A204.1 (cell line): ENCODE measurements around the gene TNIK.
A peak's percentile ranks its signal among the peaks of the same experiment; 100 is the strongest.
"Not testable (repeated sequence)": the region's sequence is repeated elsewhere in the genome, so short reads cannot be mapped to it uniquely, and the experiment has no call there.

Source experiments
- FAIRE-seq: peaks from 2 replicates; lab custom pipeline; 2012; peaks lifted over from hg19 to GRCh38; lab: Jason Lieb, UNC

The TNIK gene

DNA sequence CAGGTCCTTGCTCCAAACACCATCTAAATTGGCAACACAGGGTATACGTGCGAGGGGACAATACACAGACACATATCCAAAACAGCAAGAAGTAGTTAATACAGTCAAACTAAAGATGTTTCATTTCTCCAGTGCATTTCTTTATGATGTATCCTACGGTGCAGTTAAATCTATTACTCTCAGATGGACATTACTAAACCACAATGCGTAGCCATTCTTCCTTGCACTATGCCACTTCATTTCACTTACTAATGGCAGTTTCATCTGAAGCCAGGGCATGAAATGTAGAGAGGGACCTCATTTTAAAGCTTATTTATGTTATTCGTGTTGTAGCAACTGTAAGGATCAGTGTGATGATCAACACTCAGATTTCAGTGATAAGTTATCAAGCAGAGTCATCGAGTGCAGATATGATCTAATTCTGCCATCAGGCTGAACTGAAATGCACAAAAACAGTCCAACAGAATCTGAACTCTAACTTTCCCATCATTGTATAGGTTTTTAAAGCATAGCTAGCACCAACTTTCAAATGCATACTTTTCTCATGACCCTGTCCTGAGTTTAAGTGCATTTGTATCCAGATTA, 14.5 kb downstream of the TNIK start:
- FAIRE-seq = no peak

DNA sequence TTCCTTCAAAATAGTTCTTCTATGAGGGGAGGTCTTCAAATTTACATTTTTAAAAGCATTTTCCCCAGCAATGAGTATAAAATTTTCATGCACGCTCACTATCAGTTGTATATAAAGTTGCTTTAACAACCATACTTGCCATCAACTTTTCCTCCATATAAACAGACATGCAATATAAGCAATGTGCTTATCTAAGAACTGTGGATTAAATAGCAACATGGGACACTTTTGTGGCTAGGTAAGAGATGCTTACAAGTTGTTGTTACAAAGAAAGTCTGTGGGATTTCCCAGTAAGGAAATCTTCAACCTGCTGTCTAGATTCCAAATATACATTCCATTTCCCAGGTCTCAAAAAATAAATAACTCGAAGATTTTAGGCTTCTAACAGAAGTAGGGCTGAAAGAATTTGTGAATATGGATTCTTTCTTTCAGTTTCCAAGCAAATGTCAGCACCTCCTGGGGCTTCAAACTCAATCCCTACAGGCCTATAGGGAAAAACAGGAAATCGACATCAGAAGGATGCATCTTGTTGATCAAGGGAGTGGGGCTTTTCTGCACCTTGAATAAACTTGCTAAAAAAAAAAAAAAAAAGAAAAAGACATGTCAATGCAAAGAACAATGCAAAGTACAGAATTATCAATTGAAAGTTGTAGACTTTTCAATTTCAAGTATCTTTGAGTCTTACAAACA, 16.1 kb downstream of the TNIK start:
- FAIRE-seq = no peak

DNA sequence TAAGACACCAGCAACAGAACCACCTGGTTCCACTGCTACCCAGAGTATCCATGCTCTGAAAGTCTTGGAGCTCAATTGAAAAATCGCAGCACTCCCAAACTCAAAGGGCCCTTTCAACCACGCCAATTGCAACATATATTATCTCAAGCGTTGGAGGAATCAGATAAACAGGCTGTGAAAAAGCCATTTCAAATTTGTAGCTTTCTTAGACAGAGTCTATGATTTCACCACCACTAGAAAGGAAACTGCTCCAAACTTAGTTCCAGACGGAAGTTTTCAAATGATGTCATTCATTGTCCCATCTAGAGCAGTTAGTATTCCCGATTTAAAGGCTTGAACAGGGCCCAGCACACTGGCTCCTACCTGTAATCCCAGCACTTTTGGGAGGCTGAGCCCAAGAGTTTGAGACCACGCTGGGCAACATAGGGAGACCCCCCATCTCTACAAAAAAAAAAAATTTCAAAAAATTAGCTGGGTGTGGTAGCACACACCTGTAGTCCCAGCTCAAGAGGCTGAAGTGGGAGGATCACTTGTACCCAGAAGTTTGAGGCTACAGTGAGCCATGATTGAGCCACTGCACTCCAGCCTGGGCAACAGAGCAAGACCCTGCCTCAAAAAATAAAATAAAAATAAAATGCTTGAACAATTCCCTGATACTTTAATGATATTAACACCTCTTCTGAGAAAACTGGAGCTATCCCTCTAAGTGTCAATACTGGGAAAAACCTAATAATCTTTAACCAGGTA, 16.8 kb downstream of the TNIK start:
- FAIRE-seq = no peak

DNA sequence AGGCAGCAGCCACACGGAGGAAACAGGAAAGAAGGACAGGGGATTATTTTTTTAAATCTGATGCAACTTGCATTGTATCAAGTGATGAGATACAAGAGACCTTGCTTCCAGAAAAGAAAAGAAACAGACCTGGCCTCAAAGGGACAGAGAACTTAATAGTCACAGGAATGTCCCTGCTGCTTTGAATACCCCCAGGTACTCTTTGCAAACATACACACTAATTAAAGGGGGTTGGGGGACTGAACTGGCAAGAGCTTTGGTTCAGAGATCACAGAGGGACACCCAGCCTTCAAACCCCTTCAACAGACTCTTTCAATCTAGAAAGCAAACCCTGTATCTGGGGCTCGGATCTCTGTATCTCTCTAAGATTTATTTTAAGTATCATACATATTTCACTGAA, 18.0 kb downstream of the TNIK start:
- FAIRE-seq = no peak

DNA sequence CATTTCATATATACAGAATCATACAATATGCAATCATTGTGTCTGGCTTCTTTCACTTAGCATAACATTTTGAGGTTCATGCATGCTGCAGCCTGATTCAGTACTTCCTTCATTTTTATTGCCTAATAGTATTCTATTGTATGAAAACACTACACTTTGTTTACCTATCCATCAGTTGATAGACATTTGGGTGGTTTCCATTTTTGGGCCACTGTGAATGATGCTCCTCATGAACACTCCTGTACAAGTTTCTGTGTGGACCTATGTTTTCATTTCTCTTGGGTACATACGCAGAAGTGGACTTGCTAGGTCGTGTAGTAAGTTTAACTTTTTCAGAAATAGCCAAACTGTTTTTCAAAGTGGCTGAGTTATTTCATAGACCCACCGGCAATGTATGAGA, 18.8 kb downstream of the TNIK start:
- no peak for FAIRE-seq

DNA sequence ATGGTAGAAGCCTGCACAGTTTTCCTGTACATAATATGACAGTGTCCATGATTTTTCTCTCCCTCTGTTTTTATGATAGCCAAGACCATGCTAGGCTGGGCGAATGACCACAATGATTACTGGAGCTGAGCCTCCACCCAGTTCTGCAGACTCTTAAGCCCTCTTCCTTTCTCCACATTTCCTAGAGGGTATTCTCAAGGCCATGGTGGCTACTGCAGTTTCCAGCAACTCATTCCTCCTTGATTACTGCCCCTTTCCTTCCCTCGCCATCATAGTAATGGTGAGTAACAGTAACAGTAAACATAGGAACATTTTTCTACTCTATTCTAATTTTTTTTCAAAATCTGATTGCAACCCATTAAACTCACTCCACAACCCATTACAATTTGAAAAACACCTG, 20.2 kb downstream of the TNIK start:
- no peak for FAIRE-seq

DNA sequence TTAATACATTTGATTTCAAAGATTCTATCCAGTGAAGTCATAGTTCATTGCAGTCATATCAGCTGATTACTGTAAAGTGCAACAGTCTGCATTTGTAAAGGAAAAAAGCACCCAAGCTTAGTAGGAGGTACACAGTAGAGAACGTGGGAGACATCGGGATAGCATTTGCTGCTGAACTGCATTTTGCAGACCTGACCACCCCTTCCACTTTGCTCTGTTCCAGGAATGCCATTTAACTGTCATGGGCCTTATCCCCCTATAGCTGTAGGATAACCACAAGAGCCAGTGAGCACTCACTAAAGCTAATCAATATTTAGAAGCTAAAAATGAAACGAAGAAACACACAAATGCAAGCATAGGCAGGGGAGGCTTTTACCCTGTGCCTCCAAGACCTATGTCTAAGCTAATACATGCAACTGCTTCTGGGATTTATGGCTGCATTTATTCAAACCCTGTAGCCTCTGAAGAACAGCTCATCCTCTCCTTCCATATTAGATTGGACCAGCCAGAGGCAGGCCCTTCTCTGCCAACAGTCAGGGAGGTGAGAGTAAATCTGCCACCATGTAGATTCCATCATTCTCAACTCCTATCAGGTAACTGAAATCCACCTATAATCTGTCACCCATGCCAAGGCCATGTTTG, 23.0 kb downstream of the TNIK start:
- FAIRE-seq = no peak

DNA sequence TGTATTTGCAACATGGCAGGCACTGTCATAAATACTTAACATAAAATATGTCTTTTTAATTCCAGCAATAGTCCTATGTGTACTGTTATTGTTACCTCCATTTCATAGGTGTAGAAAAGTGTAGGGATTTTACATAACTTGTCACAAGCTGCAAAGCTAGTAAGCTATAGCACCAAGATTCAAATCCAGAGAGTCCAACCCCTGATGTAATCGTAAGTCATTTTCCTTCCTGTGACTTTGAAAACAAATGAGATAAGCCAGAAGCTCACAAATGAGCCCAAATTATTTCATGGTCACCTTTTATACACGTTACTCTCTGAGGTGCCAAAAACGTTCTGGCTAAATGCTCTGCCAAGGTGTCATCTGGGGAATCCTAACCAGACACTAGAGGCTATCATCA, 23.8 kb downstream of the TNIK start:
- no peak for FAIRE-seq

DNA sequence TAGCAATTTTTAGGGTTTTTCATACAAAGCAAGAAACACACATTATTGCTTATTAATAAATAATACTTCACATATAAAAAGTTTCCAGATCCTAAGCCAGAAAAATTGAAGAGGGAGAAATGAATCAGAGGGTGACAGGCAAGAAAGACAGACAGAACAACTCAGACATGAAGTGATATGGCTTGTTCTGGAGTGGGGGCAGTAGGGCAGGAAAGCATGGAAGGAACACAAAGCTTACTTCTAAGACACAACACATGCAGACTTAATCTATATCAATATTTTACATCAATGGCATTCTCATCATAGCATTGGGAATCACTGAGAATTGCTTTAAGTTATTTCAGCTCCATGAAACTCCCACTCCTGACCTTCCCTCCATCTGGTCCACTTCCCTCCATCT, 24.4 kb downstream of the TNIK start:
- no peak for FAIRE-seq

DNA sequence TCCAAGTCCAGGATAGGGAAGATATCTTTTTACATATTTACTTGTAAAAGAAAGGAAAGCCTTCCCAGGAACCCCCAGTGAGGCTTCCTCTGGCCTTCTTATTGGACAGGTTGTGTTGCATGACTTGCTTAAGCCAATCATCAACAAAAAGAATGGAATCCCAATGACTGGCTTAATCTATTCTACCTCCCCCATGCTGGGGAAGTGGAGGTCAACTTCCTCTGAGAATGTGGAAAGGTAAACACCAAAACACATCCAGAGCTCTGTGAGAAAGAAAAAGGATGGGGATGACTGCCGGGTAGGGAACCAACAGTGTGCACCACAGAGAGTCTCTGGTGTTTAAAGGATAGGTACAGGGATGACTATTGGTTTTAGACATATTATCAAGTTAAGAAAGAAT, 25.1 kb downstream of the TNIK start:
- no peak for FAIRE-seq

DNA sequence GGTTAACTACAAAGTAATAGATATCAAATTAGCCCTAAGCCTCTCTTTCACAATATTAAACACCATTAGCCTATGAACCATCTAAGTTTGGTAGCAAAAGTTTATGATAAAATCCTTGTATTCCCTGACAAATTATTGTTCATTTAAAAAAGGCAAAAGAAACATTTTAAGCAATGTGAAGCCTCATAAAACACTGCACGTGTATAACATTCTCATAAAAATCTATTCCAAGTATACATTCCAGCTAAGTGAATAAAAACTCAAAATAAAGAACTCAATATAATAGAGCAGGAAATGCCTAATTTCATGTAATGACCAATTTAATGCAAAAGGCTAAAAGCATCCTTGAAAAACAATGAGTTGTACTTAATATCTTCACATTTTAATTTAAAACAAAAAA, 27.7 kb downstream of the TNIK start:
- FAIRE-seq = no peak

DNA sequence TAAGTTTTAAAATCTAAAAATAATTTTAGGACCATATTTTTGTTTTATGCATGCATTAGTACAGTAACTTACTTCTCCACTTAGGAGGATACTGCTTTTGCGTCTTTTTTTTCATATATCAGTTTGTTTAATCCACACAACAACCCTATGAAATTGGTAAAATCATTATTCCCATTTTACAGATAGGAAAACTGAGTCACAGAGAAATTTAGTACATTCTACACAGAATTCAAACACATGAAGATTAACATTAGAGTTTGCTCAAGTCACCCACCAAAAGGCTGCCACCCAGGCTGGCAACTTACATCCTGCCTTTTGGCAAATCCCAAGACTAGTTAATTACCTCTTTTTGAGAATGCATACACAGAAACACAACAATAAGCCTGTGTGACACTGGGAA, 28.7 kb downstream of the TNIK start:
- no peak for FAIRE-seq

DNA sequence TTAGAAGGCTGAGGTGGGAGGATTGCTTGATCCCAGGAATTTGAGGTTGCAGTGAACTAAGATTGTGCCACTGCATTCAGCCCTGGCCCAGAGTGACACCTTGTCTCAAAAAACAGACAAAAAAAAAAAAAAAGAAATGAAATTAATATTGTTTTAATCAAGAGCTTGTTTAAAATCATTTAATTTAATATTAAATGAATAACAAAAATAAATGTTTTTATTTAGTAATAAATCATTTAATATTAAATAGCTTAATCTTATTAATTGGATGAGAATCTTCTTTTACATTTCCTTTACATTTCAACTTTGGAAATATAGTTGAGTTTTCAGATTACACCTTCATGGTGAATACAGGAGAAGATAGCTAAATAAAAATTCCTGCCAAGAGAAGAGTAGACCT, 29.7 kb downstream of the TNIK start:
- FAIRE-seq = peak; percentile 80

DNA sequence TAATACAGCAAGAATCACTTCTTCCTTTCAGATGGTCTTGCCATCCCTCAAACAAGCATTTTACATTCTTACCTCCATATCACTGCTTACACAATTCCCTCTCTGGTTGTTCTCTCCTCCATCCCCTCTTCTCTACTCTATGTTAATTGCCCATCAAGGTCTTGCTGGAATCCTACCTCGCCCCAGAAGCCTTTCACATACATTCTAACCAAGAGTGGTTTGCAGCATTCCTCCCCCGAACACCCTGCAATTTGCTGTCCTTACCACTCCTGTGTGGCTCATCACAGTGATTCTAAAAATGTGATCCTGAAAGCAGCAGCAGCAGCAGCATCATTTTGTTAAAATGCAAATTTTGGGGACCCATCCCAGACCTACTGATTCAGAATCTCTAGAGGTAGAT, 30.6 kb downstream of the TNIK start:
- FAIRE-seq = no peak

DNA sequence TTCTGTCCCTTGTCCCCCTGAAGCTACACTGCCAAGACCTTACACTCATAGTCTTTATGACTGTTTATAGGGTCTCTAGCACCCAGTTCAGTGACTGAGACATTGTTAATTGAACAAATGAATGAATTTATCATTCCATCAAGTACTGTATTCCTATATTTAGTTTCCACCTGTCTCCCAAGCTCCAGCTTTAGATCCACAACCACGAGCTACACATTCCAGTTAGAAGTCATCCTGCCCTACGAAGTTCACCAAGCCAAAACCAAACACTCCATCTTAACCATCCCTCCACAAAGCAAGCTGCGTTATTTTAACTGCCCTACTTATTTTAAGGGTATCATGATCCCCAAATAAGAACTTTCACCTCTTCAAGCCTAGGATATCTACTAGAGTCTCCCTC, 31.3 kb downstream of the TNIK start:
- no peak for FAIRE-seq

DNA sequence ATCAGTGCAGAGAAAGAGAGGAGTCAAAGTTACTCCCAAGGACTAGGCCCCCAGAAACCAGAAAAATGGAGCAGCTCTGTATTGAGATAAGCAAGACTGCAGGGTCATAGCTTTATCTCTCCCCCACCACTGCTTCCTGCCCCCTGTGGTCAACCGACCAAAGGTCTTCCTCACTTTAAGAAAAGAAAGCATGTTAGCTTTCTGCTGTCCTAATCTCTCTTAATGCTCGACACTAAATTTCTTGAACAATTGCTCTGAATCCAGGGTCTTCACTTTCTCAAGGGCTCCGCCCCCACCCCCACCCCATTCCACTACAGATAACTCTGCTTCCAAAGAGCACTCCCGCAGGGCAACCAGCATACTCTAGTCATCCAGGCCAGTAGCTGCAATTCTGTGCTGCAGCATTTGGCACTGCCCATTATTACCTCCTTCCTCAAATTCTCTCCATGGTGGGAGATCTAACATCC, 31.9 kb downstream of the TNIK start:
- FAIRE-seq = no peak

DNA sequence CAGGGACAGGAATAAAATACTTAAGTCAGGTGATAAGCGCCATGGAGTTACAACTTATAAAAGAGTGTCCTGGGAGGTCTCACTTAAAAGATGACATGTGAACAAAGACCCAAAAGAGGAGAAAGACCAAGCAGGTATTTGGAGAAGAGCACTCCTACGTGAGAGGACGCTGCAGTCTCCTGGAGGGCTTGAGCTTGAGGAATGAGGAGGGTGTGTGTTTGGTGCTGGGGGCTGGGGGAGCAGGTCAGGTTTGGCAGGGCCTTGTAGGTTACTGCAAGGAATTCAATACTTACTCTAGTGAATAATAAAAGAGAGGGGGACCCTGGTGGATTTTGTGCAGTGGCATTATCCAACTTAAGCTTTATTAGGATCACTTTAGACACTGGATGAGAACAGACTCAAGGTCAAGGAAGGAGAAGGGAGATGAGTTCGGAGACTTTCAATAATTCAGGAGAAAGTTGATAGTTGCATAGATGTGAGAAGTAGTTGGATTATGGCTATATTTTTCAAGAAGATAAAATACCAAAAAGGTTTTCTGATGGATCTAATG, 32.4 kb downstream of the TNIK start:
- no peak for FAIRE-seq

DNA sequence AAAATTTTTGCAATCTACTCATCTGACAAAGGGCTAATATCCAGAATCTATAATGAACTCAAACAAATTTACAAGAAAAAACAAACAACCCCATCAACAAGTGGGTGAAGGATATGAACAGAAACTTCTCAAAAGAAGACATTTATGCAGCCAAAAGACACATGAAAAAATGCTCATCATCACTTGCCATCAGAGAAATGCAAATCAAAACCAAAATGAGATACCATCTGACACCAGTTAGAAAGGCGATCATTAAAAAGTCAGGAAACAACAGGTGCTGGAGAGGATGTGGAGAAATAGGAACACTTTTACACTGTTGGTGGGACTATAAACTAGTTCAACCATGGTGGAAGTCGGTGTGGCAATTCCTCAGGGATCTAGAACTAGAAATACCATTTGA, 36.1 kb downstream of the TNIK start:
- not testable (repeated sequence) for FAIRE-seq

DNA sequence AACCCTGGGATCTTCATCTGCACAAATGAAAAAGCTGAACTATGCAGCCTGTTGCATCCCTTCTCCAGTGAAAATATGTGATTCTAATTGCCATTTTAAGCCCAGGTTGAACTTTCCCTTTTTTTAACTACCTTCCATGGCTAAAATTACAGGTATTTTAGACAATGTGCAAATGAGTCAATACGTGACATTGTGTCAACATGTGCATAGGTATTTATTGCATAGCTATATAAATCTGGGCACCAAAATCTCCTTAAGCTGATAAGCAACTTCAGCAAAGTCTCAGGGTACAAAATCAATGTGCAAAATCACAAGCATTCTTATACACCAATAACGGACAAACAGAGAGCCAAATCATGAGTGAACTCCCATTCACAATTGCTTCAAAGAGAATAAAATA, 37.4 kb downstream of the TNIK start:
- FAIRE-seq = not testable (repeated sequence)

DNA sequence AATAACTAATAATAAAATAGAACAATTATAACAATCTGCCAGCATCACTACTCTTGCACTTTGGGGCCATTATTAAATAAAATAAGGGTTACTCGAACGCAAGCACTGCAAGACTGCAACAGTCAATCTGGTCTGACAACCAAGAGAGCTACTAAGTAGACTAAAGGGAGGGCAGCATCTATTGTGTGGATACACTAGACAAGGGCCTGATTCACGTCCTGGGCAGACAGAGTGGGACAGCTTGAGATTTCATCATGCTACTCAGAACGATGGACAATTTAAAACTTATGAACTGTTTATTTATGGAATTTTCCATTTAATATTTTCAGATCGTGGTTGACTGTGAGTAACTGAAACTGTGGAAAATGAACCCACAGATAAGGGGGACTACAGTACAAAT, 39.5 kb downstream of the TNIK start:
- FAIRE-seq = no peak

DNA sequence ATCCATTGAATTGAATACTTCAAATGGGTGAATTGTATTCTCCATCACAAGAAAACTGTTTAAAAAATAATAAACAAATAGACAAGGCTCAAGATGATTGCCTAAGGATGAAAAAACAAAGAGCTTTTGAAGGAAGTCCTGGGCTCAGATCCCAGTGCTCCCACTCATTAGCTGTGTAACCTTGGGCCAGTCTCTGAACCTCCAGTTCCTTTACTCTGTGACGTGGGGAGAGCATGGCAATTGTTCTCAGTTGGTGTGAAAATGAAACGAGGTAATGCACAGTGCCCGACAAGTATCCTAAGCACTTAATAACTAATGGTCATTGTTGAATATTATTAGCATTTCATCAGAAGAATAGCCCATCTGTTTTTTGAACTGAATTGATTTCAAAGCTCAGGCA, 40.7 kb downstream of the TNIK start:
- FAIRE-seq = no peak

DNA sequence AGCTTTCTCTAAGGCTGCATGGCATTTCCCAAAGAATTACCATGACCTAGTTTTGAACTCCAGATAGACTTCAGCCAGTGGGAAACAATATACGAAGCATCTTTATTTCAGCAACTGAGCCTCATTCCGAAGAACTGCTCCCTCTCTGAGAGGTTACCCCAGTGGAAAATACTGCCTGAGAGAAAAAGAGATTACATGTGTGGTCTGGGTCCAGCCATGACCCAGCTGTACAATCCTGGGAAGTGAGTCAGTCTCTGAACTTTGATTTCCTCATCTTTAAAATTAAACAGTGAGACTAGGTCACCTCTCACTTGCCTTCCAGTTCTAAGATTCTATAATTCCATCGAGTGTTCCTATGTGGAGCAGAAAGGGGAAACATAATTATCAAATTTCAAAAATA, 42.4 kb downstream of the TNIK start:
- no peak for FAIRE-seq

DNA sequence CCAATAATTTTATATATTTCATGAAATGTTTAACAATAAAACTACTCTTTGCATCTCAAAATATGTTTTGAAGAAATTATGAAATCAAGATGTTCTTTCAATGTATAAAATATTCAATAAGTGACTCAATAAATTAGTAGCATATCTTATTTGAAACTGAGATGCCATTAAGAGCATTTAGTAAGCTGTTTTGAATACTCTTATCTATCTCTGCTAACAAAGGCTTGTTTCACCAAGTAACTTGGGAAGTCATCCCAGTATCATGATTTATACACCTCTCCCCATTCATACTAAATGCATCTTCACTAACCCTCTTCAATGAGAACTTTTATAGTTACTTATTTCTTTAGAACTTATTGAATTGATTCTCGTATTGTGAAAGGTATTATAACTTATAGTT, 43.1 kb downstream of the TNIK start:
- FAIRE-seq = no peak
